ENCODE results near the gene AHSG. TPM values are rescaled to one million over a fixed set of nuclear protein-coding genes. Genes with fewer than 3 reads are reported as not detected.

Gene AHSG
- total and polyA plus RNA-seq, 2 donors (not counting 1 experiment from before 2014, with no cell fraction given) = not detected

DNA sequence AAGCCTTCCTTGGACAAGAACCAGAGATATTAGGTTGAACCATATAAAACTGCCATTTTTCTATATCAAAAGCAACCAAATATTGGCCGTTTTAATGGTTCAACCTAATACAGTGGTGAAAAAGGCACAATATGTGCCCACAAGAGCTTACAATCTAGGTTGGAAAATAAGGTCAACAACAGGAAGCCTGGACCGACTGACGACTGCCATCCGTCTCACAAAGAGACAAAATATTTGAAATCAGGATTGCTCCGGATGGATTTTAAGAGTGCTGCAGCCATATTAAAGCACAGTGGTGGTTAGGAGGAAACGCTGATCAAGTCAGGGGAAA, 1.4 kb downstream of the AHSG start:
- H3K4me1 Mint-ChIP-seq = peaks cover 13% of the 10 kb centered on the region
- POLR2A ChIA-PET = interaction anchor here (0.8 kb wide), 1 partner anchor 241 kb away, joined by 3 read pairs; no protein-coding TSS in a partner anchor
- H3K9me3 Mint-ChIP-seq (ENCODE audit: insufficient read depth) = no peaks in the 10 kb centered on the region
- Histone ChIP-seq H2AFZ (ENCODE audit: insufficient read depth, low read depth, low read length, poor library complexity, severe bottlenecking) (peak overlapping the region; percentile 11), H4K20me1 (ENCODE audit: control insufficient read depth, insufficient read depth, low read length, poor library complexity, severe bottlenecking) (no peaks in the 10 kb centered on the region), H3K4me1 (ENCODE audit: control insufficient read depth in 2 of 2, insufficient read depth in 2 of 2, low read length in 2 of 2) (peaks cover 19% of the 10 kb centered on the region in 2 donors), H3K36me3 (replicated peaks in 1 of 2; ENCODE audit: control extremely low read depth in 1 of 2, control insufficient read depth in 1 of 2, extremely low read depth in 1 of 2, insufficient read depth in 2 of 2, low read length in 1 of 2) (no peaks in the 10 kb centered on the region), H3K9me3 (ENCODE audit: control extremely low read depth in 1 of 3, control insufficient read depth in 2 of 3, insufficient read depth in 1 of 3, low read length in 2 of 3) (no peaks in the 10 kb centered on the region), H3K9ac (ENCODE audit: low read length) (peak overlapping the region; percentile 37), H3K79me2 (ENCODE audit: control insufficient read depth, insufficient read depth, low read length) (no peaks in the 10 kb centered on the region), H3K4me2 (replicated peaks; ENCODE audit: low read depth, low read length, poor library complexity, severe bottlenecking) (peak overlapping the region; percentile 58), H3K27ac (ENCODE audit: low read length in 2 of 2) (no peak overlapping the region), H3K27me3 (replicated peaks in 1 of 4; ENCODE audit: control extremely low read depth in 1 of 4, control insufficient read depth in 3 of 4, insufficient read depth in 4 of 4, low read length in 3 of 4) (peaks cover 0 to 36% (median 9%) of the 10 kb centered on the region in 4 experiments), H3K4me3 (ENCODE audit: control extremely low read depth in 1 of 5, extremely low read depth in 1 of 5, insufficient read depth in 1 of 5, low read depth in 2 of 5, low read length in 4 of 5) (peak overlapping the region in 1 of 5 experiments; percentile 31)
- H3K4me3 Mint-ChIP-seq = no peak overlapping the region
- ATAC-seq (ENCODE audit: low read depth) = no peak
- no peak for DNase-seq
- CTCF ChIA-PET = interaction anchor here (0.6 to 11.3 kb wide), 43 partner anchors 10 to 678 kb away, joined by 3 to 237 read pairs (median 5); partner anchors contain the start of genes CRYGS and EIF4A2
- WGBS (ENCODE audit: insufficient coverage) = 48% methylated on average over 5 of the region's 6 CpGs
- H3K27me3 Mint-ChIP-seq = peaks cover 51% of the 10 kb centered on the region
- no peak for TF ChIP-seq EZH2 (IDR thresholded peaks at IDR 0.05; ENCODE audit: borderline replicate concordance, insufficient read depth, low read depth, low read length, poor library complexity, severe bottlenecking)
- TF ChIP-seq, protein P1, sequence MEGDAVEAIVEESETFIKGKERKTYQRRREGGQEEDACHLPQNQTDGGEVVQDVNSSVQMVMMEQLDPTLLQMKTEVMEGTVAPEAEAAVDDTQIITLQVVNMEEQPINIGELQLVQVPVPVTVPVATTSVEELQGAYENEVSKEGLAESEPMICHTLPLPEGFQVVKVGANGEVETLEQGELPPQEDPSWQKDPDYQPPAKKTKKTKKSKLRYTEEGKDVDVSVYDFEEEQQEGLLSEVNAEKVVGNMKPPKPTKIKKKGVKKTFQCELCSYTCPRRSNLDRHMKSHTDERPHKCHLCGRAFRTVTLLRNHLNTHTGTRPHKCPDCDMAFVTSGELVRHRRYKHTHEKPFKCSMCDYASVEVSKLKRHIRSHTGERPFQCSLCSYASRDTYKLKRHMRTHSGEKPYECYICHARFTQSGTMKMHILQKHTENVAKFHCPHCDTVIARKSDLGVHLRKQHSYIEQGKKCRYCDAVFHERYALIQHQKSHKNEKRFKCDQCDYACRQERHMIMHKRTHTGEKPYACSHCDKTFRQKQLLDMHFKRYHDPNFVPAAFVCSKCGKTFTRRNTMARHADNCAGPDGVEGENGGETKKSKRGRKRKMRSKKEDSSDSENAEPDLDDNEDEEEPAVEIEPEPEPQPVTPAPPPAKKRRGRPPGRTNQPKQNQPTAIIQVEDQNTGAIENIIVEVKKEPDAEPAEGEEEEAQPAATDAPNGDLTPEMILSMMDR (IDR thresholded peaks at IDR 0.05) = no peak
- H3K27ac Mint-ChIP-seq = no peak overlapping the region
- intact Hi-C loops (cut with micrococcal nuclease) = loop anchor here (1.0 to 2.0 kb wide), 3 partner anchors 43 to 207 kb away; partner anchors contain the start of gene DNAJB11

All from B cell (primary cell).